Measurements from ENCODE around the gene ARHGEF10L.

DNA sequence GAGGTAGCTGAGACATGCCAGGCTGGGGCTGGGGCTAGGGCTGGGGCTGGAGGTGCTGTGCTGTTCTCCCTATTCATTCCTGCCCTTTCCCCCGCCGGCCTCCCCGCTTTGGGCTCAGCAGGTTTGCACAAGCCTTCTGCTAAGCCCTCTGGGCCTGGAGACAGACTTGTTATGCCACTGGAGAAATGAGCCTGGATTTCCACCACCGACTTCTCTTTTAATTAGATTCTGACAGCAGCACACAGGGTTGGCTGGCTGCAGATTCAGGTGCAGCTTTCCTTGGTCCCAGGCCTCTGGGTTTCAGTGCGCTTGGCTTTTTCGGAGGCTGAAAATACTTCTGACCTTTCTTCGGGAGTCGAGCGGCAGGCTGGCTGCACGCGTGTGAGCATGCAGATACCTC is 144.1 kb downstream of the ARHGEF10L start:
- TF ChIP-seq, protein P1, sequence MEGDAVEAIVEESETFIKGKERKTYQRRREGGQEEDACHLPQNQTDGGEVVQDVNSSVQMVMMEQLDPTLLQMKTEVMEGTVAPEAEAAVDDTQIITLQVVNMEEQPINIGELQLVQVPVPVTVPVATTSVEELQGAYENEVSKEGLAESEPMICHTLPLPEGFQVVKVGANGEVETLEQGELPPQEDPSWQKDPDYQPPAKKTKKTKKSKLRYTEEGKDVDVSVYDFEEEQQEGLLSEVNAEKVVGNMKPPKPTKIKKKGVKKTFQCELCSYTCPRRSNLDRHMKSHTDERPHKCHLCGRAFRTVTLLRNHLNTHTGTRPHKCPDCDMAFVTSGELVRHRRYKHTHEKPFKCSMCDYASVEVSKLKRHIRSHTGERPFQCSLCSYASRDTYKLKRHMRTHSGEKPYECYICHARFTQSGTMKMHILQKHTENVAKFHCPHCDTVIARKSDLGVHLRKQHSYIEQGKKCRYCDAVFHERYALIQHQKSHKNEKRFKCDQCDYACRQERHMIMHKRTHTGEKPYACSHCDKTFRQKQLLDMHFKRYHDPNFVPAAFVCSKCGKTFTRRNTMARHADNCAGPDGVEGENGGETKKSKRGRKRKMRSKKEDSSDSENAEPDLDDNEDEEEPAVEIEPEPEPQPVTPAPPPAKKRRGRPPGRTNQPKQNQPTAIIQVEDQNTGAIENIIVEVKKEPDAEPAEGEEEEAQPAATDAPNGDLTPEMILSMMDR (IDR thresholded peaks at IDR 0.05), result no peak
- TF ChIP-seq EP300 (IDR thresholded peaks at IDR 0.05), result no peak
- TF ChIP-seq POLR2A (IDR thresholded peaks at IDR 0.05), result no peak
